ENCODE data around the gene EPHB2.

GRCh38 chr1:22826604-22827580 is 116.3 kb downstream of the EPHB2 start:
- TF ChIP-seq, protein P1, sequence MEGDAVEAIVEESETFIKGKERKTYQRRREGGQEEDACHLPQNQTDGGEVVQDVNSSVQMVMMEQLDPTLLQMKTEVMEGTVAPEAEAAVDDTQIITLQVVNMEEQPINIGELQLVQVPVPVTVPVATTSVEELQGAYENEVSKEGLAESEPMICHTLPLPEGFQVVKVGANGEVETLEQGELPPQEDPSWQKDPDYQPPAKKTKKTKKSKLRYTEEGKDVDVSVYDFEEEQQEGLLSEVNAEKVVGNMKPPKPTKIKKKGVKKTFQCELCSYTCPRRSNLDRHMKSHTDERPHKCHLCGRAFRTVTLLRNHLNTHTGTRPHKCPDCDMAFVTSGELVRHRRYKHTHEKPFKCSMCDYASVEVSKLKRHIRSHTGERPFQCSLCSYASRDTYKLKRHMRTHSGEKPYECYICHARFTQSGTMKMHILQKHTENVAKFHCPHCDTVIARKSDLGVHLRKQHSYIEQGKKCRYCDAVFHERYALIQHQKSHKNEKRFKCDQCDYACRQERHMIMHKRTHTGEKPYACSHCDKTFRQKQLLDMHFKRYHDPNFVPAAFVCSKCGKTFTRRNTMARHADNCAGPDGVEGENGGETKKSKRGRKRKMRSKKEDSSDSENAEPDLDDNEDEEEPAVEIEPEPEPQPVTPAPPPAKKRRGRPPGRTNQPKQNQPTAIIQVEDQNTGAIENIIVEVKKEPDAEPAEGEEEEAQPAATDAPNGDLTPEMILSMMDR (IDR thresholded peaks at IDR 0.05), result no peak
- TF ChIP-seq POLR2A (IDR thresholded peaks at IDR 0.05) (no peak), EP300 (IDR thresholded peaks at IDR 0.05) (no peak)
